ENCODE data around the gene ACVR1.

Gene ACVR1

DNA sequence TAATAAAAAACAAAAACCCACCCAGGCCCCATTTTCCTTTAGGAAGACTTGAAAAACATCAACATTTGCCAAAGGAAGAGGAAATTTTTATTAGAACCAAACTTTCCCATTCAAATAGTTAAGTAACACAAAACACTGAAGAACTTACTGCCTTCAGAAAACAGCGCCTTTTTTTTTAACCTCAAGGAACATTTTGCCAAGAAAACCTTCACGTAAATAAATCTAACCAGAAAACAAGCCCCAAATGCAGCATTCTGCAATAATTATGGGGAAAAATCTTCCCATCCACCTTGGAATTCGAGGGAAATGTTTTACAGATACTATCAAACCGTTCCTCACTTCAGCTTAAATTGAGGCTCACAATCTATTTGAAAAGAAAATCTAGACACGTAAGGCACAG is 56.4 kb downstream of the ACVR1 start:
- TF ChIP-seq EZH2phosphoT487 (IDR thresholded peaks at IDR 0.05; ENCODE audit: borderline replicate concordance, low read length) (no peak), CTCF (IDR thresholded peaks at IDR 0.05; ENCODE audit: low read depth, low read length, poor library complexity, severe bottlenecking) (no peak)
- H3K27ac ChIP-seq (ENCODE audit: low read depth, low read length) = no peak overlapping the region
- no peaks in the 10 kb centered on the region for H3K9me3 ChIP-seq (ENCODE audit: control insufficient read depth, insufficient read depth, low read length)
- no peaks in the 10 kb centered on the region for H4K20me1 ChIP-seq (ENCODE audit: control insufficient read depth, insufficient read depth, low read depth, low read length)
- H3K27me3 ChIP-seq (ENCODE audit: control insufficient read depth, low read length) = no peaks in the 10 kb centered on the region
- no peaks in the 10 kb centered on the region for H3K9me2 ChIP-seq (replicated peaks; ENCODE audit: control insufficient read depth, low read length)
- H3K4me2 ChIP-seq (ENCODE audit: low read length) = no peak overlapping the region
- H3K79me2 ChIP-seq (ENCODE audit: control insufficient read depth, low read length) = no peaks in the 10 kb centered on the region
- H3K4me3 ChIP-seq (ENCODE audit: low read length) = no peak overlapping the region
- H3K36me3 ChIP-seq (ENCODE audit: control insufficient read depth, low read length) = no peaks in the 10 kb centered on the region; the same call in 1 of the 2 replicates
- no peaks in the 10 kb centered on the region for H3F3A ChIP-seq (ENCODE audit: control insufficient read depth, insufficient read depth)
- H3K4me1 ChIP-seq (ENCODE audit: control insufficient read depth, low read length) = no peaks in the 10 kb centered on the region

DNA sequence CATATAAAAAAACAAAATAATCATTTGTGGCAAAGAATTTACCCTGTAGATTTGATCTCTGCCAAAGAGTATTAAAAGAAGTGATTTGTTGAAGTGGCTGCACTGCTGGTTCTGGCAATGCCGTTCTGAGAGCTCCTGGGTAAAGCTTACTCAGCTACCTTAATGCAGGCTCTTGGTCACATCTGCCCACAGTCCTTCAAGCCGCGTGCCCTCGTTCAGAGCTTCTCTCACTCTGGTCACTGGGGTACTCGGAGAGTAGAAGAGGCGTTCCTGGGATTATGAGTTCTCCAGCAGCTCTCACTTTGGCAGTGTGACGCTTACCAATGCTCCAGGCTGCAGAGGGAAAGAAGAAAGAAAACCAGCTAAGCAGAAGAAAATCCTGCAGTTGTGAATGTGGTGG is 57.9 kb downstream of the ACVR1 start:
- no peaks in the 10 kb centered on the region for H3K9me3 ChIP-seq (ENCODE audit: control insufficient read depth, insufficient read depth, low read length)
- no peaks in the 10 kb centered on the region for H4K20me1 ChIP-seq (ENCODE audit: control insufficient read depth, insufficient read depth, low read depth, low read length)
- no peaks in the 10 kb centered on the region for H3K79me2 ChIP-seq (ENCODE audit: control insufficient read depth, low read length)
- H3K4me3 ChIP-seq (ENCODE audit: low read length) = no peak overlapping the region
- no peak overlapping the region for H3K4me2 ChIP-seq (ENCODE audit: low read length)
- no peak for TF ChIP-seq EZH2phosphoT487 (IDR thresholded peaks at IDR 0.05; ENCODE audit: borderline replicate concordance, low read length)
- TF ChIP-seq CTCF (IDR thresholded peaks at IDR 0.05; ENCODE audit: low read depth, low read length, poor library complexity, severe bottlenecking) = no peak
- H3K4me1 ChIP-seq (ENCODE audit: control insufficient read depth, low read length) = no peaks in the 10 kb centered on the region
- no peaks in the 10 kb centered on the region for H3K9me2 ChIP-seq (replicated peaks; ENCODE audit: control insufficient read depth, low read length)
- H3K27ac ChIP-seq (ENCODE audit: low read depth, low read length) = no peak overlapping the region
- no peaks in the 10 kb centered on the region for H3F3A ChIP-seq (ENCODE audit: control insufficient read depth, insufficient read depth)
- H3K27me3 ChIP-seq (ENCODE audit: control insufficient read depth, low read length) = no peaks in the 10 kb centered on the region
- no peaks in the 10 kb centered on the region; the same call in 1 of the 2 replicates for H3K36me3 ChIP-seq (ENCODE audit: control insufficient read depth, low read length)

DNA sequence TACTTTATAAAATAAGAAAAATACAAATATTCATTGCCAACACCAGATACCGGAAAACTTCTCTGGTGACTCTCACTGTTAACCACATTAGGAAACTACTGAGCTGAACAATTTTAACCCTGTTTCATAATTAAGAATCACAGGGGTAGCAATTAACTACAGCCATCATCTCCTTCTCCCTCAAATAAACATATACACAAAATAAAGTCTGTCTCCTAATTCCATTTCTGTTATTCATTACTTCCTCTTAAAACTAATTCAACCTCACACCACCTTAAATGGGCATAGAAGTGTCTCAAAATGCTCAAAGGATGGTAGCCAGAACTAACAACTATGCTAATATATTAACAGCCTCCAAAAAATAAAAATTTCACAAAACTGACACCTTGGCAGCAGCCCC is 60.7 kb downstream of the ACVR1 start:
- TF ChIP-seq CTCF (IDR thresholded peaks at IDR 0.05; ENCODE audit: low read depth, low read length, poor library complexity, severe bottlenecking) = no peak
- TF ChIP-seq EZH2phosphoT487 (IDR thresholded peaks at IDR 0.05; ENCODE audit: borderline replicate concordance, low read length) = no peak
- H3K9me2 ChIP-seq (replicated peaks; ENCODE audit: control insufficient read depth, low read length) = no peaks in the 10 kb centered on the region
- H3K79me2 ChIP-seq (ENCODE audit: control insufficient read depth, low read length) = no peaks in the 10 kb centered on the region
- H3K4me3 ChIP-seq (ENCODE audit: low read length) = no peak overlapping the region
- no peaks in the 10 kb centered on the region; the same call in 1 of the 2 replicates for H3K36me3 ChIP-seq (ENCODE audit: control insufficient read depth, low read length)
- H3K4me2 ChIP-seq (ENCODE audit: low read length) = no peak overlapping the region
- no peaks in the 10 kb centered on the region for H3K4me1 ChIP-seq (ENCODE audit: control insufficient read depth, low read length)
- H3K27ac ChIP-seq (ENCODE audit: low read depth, low read length) = no peak overlapping the region
- H3K9me3 ChIP-seq (ENCODE audit: control insufficient read depth, insufficient read depth, low read length) = no peaks in the 10 kb centered on the region
- no peaks in the 10 kb centered on the region for H3F3A ChIP-seq (ENCODE audit: control insufficient read depth, insufficient read depth)
- no peaks in the 10 kb centered on the region for H4K20me1 ChIP-seq (ENCODE audit: control insufficient read depth, insufficient read depth, low read depth, low read length)
- H3K27me3 ChIP-seq (ENCODE audit: control insufficient read depth, low read length) = no peaks in the 10 kb centered on the region

DNA sequence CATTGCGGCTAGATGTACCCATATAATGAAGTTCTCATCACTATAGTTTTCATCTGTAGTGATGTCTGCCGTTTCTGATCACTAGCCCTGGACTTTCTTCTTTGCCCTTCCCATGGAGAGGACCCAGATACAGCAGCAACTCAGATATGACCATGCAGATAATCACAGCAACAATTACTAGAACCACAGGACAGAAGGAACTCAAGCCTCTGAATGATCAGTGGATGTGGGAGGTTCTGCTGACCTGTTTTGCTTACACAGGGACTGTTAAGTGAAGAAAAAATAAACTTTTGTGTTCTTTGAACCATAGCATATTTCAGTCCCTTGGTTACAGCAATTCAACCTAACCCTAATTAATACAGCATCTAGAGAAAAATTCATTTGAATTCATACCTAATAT is 62.7 kb downstream of the ACVR1 start:
- no peaks in the 10 kb centered on the region for H4K20me1 ChIP-seq (ENCODE audit: control insufficient read depth, insufficient read depth, low read depth, low read length)
- H3K36me3 ChIP-seq (ENCODE audit: control insufficient read depth, low read length) = no peaks in the 10 kb centered on the region; the same call in 1 of the 2 replicates
- no peak overlapping the region for H3K4me3 ChIP-seq (ENCODE audit: low read length)
- no peak overlapping the region for H3K27ac ChIP-seq (ENCODE audit: low read depth, low read length)
- H3K79me2 ChIP-seq (ENCODE audit: control insufficient read depth, low read length) = no peaks in the 10 kb centered on the region
- H3K27me3 ChIP-seq (ENCODE audit: control insufficient read depth, low read length) = no peaks in the 10 kb centered on the region
- H3K4me2 ChIP-seq (ENCODE audit: low read length) = no peak overlapping the region
- H3F3A ChIP-seq (ENCODE audit: control insufficient read depth, insufficient read depth) = no peaks in the 10 kb centered on the region
- H3K9me3 ChIP-seq (ENCODE audit: control insufficient read depth, insufficient read depth, low read length) = no peaks in the 10 kb centered on the region
- TF ChIP-seq CTCF (IDR thresholded peaks at IDR 0.05; ENCODE audit: low read depth, low read length, poor library complexity, severe bottlenecking) (no peak), EZH2phosphoT487 (IDR thresholded peaks at IDR 0.05; ENCODE audit: borderline replicate concordance, low read length) (no peak)
- no peaks in the 10 kb centered on the region for H3K4me1 ChIP-seq (ENCODE audit: control insufficient read depth, low read length)
- no peaks in the 10 kb centered on the region for H3K9me2 ChIP-seq (replicated peaks; ENCODE audit: control insufficient read depth, low read length)
